Breast epithelium (tissue), 4 donors: Measurements from ENCODE around the gene WDR44. TPM values are rescaled to one million over a fixed set of nuclear protein-coding genes. Genes with fewer than 3 reads are reported as not detected.

Experiments
- DNase-seq, 2 donors: peaks; one replicate each; pipeline ENCODE4 v3.0.0-alpha.2; 2019; ENCODE audit warnings: low spot score in 2 of 2
- H3K27ac ChIP-seq, 2 donors: fragments of 200-600 bp; sonication (generic) in 1 of 2; one replicate each; pipeline ENCODE4 v1.5.1; 2016 to 2019; ENCODE audit warnings: mild to moderate bottlenecking in 1 of 2
- H3K27me3 ChIP-seq, 2 donors: fragments of 200-600 bp; sonication (generic) in 1 of 2; one replicate each; pipeline versions ENCODE4 v1.5.1 to v1.6.0; 2017 to 2019; ENCODE audit warnings: control low read depth in 1 of 2, mild to moderate bottlenecking in 1 of 2
- H3K36me3 ChIP-seq: fragments of 200-600 bp; one replicate; pipeline ENCODE4 v1.5.1; 2019
- H3K4me1 ChIP-seq, 2 donors: fragments of 200-600 bp; sonication (generic); one replicate each; pipeline ENCODE4 v1.5.1; 2016 to 2019; ENCODE audit warnings: control low read depth in 1 of 2
- H3K4me3 ChIP-seq, 3 donors: fragments of 200-600 bp; sonication (generic); 1 replicate in 2 of 3; 2 replicates in 1 of 3; pipeline ENCODE4 v1.5.1; 2016 to 2019; ENCODE audit warnings: mild to moderate bottlenecking in 3 of 3, moderate library complexity in 2 of 3
- H3K9me3 ChIP-seq, 2 donors: fragments of 200-600 bp; sonication (generic) in 1 of 2; one replicate each; pipeline ENCODE4 v1.5.1; 2016 to 2019; ENCODE audit warnings: control low read depth in 1 of 2
- CTCF ChIP-seq, 3 donors: fragments of 450-650 bp; IDR thresholded peaks; one replicate each; pipeline ENCODE4 v1.5.1; 2016 to 2017; ENCODE audit warnings: antibody characterized with exemption in 3 of 3, mild to moderate bottlenecking in 3 of 3, moderate library complexity in 3 of 3
- POLR2A ChIP-seq: fragments of 450-650 bp; IDR thresholded peaks from one replicate; pipeline ENCODE4 v1.6.1; 2016; ENCODE audit warnings: antibody characterized with exemption, mild to moderate bottlenecking, moderate library complexity
- POLR2AphosphoS5 ChIP-seq, 3 donors: sonication (generic); formaldehyde crosslinking; IDR thresholded peaks; one replicate each; pipeline ENCODE4 v1.6.1; 2017; ENCODE audit warnings: antibody characterized with exemption in 3 of 3
- intact Hi-C: fragments of 100-400 bp; cut with DNase I; formaldehyde crosslinking; loops from one replicate; pipeline ENCODE4 v1.15.1; 2023; ENCODE audit warnings: low total_unique reads
- total RNA-seq, 3 donors: library from RNA; depleted of rRNA; stranded (reverse); fragments of >200 nt; gene quantifications; one replicate each; pipeline ENCODE4 v1.1.0, GENCODE V29; 2016

Gene WDR44
- total RNA-seq, 3 donors from 2014 or later, result 16.8 to 23.7 (median 19.3) TPM

- no peak for DNase-seq
- no peaks in the 10 kb centered on the region for H3K4me1 ChIP-seq
- intact Hi-C loops, result no loop called here
- no peak overlapping the region for H3K27ac ChIP-seq
- no peaks in the 10 kb centered on the region for H3K9me3 ChIP-seq
- peaks cover 0 to 4% of the 10 kb centered on the region in 2 donors for H3K27me3 ChIP-seq
- TF ChIP-seq POLR2AphosphoS5 (IDR thresholded peaks at IDR 0.05) (no peak), POLR2A (no peak)
- H3K4me3 ChIP-seq, result no peak overlapping the region
- no peaks in the 10 kb centered on the region for H3K36me3 ChIP-seq
Measured at GRCh38 chrX:118360429-118361125, 14.7 kb downstream of the WDR44 start.

DNA sequence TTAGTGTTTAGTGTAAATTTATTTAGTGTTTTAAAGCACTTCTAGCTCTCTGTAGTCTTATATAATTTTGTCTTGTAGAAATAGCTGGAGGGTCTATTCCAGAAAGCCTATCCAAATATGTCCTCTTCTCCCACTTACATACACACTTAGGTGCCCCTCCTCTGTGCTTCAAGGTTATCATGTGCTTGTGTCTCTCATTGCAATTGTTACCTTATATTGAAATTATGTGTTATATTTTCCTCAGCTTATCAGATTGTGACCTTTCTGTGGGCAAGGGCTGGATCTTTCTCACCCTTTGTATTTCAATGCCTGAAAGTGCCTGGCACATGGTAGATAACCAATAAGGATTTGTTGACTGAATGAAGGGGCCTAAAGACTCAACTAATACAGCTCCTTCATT lies 18.4 kb downstream of the WDR44 start:
- Histone ChIP-seq H3K4me1 (no peaks in the 10 kb centered on the region), H3K27me3 (no peaks in the 10 kb centered on the region), H3K27ac (no peak overlapping the region), H3K9me3 (no peaks in the 10 kb centered on the region), H3K36me3 (no peaks in the 10 kb centered on the region), H3K4me3 (no peak overlapping the region)
- TF ChIP-seq POLR2AphosphoS5 (IDR thresholded peaks at IDR 0.05) (no peak), POLR2A (no peak), CTCF (IDR thresholded peaks at IDR 0.05) (no peak)
- intact Hi-C loops, result no loop called here
- no peak for DNase-seq

DNA sequence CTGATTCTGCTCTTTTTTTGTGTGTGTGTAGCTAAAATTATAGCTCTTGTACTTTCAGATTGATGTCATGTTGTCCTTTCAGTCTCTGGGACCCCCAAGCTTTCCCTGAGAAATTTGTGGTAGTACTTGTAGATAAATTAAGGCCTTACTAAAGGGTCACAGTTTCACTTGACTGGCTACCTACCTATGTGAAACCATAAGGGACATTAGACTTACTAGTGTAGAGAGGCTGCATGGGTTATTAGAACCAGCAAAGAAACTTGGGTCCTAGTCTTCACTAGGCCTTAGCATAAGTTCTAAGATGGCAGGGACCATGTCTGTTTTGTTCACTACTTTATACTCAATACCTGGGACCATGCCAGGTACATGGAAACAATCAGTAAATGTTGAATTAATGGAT lies 21.4 kb downstream of the WDR44 start:
- no peak for TF ChIP-seq CTCF (IDR thresholded peaks at IDR 0.05)
- TF ChIP-seq POLR2AphosphoS5 (IDR thresholded peaks at IDR 0.05), result no peak
- no peak for TF ChIP-seq POLR2A
- Histone ChIP-seq H3K9me3 (no peaks in the 10 kb centered on the region), H3K4me3 (no peak overlapping the region), H3K27ac (no peak overlapping the region), H3K27me3 (no peaks in the 10 kb centered on the region), H3K4me1 (no peaks in the 10 kb centered on the region), H3K36me3 (no peaks in the 10 kb centered on the region)
- intact Hi-C loops, result no loop called here
- DNase-seq, result no peak

GRCh38 chrX:118368398-118368797 lies 22.5 kb downstream of the WDR44 start:
- Histone ChIP-seq H3K27me3 (peaks cover 0 to 5% of the 10 kb centered on the region in 2 donors), H3K36me3 (no peaks in the 10 kb centered on the region), H3K4me1 (no peaks in the 10 kb centered on the region), H3K27ac (no peak overlapping the region), H3K9me3 (no peaks in the 10 kb centered on the region), H3K4me3 (no peak overlapping the region)
- intact Hi-C loops, result no loop called here
- TF ChIP-seq CTCF (IDR thresholded peaks at IDR 0.05) (no peak), POLR2AphosphoS5 (IDR thresholded peaks at IDR 0.05) (no peak), POLR2A (no peak)
- DNase-seq, result no peak

DNA sequence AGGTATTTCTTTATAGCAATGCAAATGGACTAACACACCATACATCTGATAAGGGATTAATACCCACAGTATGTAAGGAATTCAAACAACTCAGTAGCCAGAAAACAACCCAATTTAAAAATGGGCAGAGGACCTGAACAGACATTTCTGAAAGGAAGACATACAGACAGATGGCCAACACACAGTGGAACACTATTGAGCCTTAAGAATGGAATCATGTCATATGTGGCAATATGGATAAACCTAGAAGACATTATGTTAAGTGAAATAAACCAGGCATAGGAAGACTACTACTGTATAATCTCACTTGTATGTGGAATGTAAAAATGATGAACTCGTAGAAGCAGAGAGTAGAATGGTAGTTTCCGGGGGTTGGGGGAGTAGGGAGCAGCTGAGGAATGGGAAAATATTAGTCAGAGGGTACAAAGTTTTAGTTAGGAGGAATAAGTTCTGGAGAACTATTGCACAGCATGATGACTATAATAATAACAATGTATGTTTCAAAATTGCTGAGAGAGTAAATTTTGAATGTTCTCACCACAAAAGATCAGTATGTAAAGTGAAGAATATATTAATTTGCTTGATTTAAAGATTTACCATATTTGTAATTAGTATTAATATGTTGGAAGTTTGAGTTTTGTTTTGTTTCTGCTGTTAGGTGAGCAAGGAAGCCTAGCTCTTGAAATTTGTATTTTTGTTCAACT lies 25.2 kb downstream of the WDR44 start:
- no peaks in the 10 kb centered on the region for H3K4me1 ChIP-seq
- H3K36me3 ChIP-seq, result no peaks in the 10 kb centered on the region
- TF ChIP-seq POLR2AphosphoS5 (IDR thresholded peaks at IDR 0.05) (no peak), CTCF (IDR thresholded peaks at IDR 0.05) (no peak), POLR2A (no peak)
- intact Hi-C loops, result no loop called here
- H3K27ac ChIP-seq, result no peak overlapping the region
- DNase-seq, result no peak
- H3K4me3 ChIP-seq, result no peak overlapping the region
- H3K9me3 ChIP-seq, result no peaks in the 10 kb centered on the region
- peaks cover 0 to 5% of the 10 kb centered on the region in 2 donors for H3K27me3 ChIP-seq
